CD4-positive, CD25-positive, alpha-beta regulatory T cell (primary cell): ENCODE results near the gene NLRP3. TPM values are rescaled to one million over a fixed set of nuclear protein-coding genes. Genes with fewer than 3 reads are reported as not detected.
A peak's percentile ranks its signal among the peaks of the same experiment; 100 is the strongest.

Source experiments
- ATAC-seq, 2 donors: fragments of 150-1000 bp; cut with Tn5 transposase; one replicate each; pipeline ENCODE4 v1.10.0; 2021; ENCODE audit warnings: low read depth in 2 of 2, moderate number of reproducible peaks in 2 of 2, moderate library complexity in 1 of 2
- DNase-seq, 3 donors: peaks; one replicate each; pipeline versions ENCODE4 v3.0.0 to v3.0.0-alpha.2; 2012 to 2022; ENCODE audit warnings: mixed read lengths in 1 of 3
- H3K27ac ChIP-seq: one replicate; pipeline ENCODE4 v1.7.0; 2013; ENCODE audit warnings: mild to moderate bottlenecking, low read length; ENCODE audit not compliant: insufficient read depth, poor library complexity, severe bottlenecking
- H3K27me3 ChIP-seq: one replicate; pipeline ENCODE4 v1.7.0; 2013; ENCODE audit warnings: low read length; ENCODE audit not compliant: control insufficient read depth, insufficient read depth
- H3K36me3 ChIP-seq: one replicate; pipeline ENCODE4 v1.7.0; 2013; ENCODE audit warnings: mild to moderate bottlenecking, low read length, moderate library complexity; ENCODE audit not compliant: control insufficient read depth, insufficient read depth
- H3K4me1 ChIP-seq: 2 replicates; pipeline ENCODE4 v1.7.0; 2013; ENCODE audit warnings: mild to moderate bottlenecking, low read length; ENCODE audit not compliant: insufficient read depth, control insufficient read depth, poor library complexity, severe bottlenecking
- H3K4me3 ChIP-seq: one replicate; pipeline ENCODE4 v1.7.0; 2013; ENCODE audit warnings: low read depth, mild to moderate bottlenecking, low read length, moderate library complexity
- H3K9me3 ChIP-seq, 2 experiments: 1 replicate in 1 of 2; 2 replicates in 1 of 2; pipeline ENCODE4 v1.7.0; 2013; ENCODE audit warnings: low read length in 2 of 2, mild to moderate bottlenecking in 1 of 2, moderate library complexity in 1 of 2; ENCODE audit not compliant: control insufficient read depth in 2 of 2
- H3K27ac Mint-ChIP-seq, 3 donors: one replicate each; pipeline ENCODE4 v1.8.0; 2020 to 2022; ENCODE audit warnings: mild to moderate bottlenecking in 3 of 3, mixed read lengths in 3 of 3, moderate library complexity in 2 of 3
- H3K27me3 Mint-ChIP-seq: one replicate; pipeline ENCODE4 v1.8.0; 2022; ENCODE audit warnings: mild to moderate bottlenecking, mixed read lengths
- H3K36me3 Mint-ChIP-seq: one replicate; pipeline ENCODE4 v1.8.0; 2020; ENCODE audit warnings: mixed read lengths
- H3K4me1 Mint-ChIP-seq, 4 donors: one replicate each; pipeline ENCODE4 v1.8.0; 2020 to 2022; ENCODE audit warnings: mixed read lengths in 4 of 4, mild to moderate bottlenecking in 1 of 4
- H3K4me3 Mint-ChIP-seq, 4 donors: one replicate each; pipeline ENCODE4 v1.8.0; 2020 to 2022; ENCODE audit warnings: mild to moderate bottlenecking in 4 of 4, mixed read lengths in 4 of 4, moderate library complexity in 3 of 4
- H3K9me3 Mint-ChIP-seq, 7 donors: one replicate each; pipeline ENCODE4 v1.8.0; 2020 to 2022; ENCODE audit warnings: mixed read lengths in 7 of 7, mild to moderate bottlenecking in 3 of 7, moderate library complexity in 2 of 7
- polyA plus RNA-seq, 4 donors: library from polyadenylated mRNA; unstranded; fragments of 300-500 nt; fragmentation: Illumina TruSeq; gene quantifications; one replicate each; pipeline ENCODE4 v1.2.3, GENCODE V29; 2021
- total RNA-seq: library from RNA; stranded (reverse); gene quantifications from one replicate; pipeline ENCODE4 v1.2.3, GENCODE V29; 2022

The NLRP3 gene
- total and polyA plus RNA-seq, 5 donors from 2014 or later, result 0.10 to 2.0 (median 0.34) TPM; not detected in 2

GRCh38 chr1:247452447-247453039, 36.6 kb downstream of the NLRP3 start:
- DNase-seq (no peak), ATAC-seq (no peak)
- no peak overlapping the region for H3K4me3 ChIP-seq
- no peaks in the 10 kb centered on the region for H3K36me3 ChIP-seq
- no peak overlapping the region for H3K27ac ChIP-seq
- Mint-ChIP-seq H3K9me3 (peaks cover 0 to 2% (median 0%) of the 10 kb centered on the region in 7 donors), H3K36me3 (no peaks in the 10 kb centered on the region), H3K4me3 (no peak overlapping the region), H3K27ac (no peak overlapping the region), H3K27me3 (no peaks in the 10 kb centered on the region), H3K4me1 (peaks cover 0 to 6% (median 0%) of the 10 kb centered on the region in 4 donors)
- peaks cover 4% of the 10 kb centered on the region for H3K4me1 ChIP-seq
- H3K27me3 ChIP-seq, result no peaks in the 10 kb centered on the region
- no peaks in the 10 kb centered on the region for H3K9me3 ChIP-seq

DNA sequence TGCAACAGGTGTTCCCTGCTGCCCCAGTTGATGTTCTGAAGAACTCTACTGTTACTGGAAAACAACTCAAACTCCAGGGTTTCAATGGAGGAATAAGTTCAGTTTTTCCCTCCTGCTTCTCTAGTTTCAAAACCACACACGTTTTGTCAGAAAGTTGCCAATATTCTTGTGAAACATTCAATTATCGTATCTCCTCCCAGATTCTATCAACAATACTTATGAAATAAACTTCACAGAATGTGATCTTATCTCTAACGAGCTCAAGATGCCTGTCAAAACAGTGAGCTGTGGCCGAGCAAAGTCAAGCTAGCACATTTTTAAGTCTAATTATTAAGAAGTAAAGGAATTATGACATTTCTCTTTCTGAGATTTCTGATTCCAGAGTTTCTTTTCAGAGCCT, 37.3 kb downstream of the NLRP3 start:
- H3K27me3 Mint-ChIP-seq, result no peaks in the 10 kb centered on the region
- H3K4me3 Mint-ChIP-seq, result no peak overlapping the region
- H3K36me3 ChIP-seq, result no peaks in the 10 kb centered on the region
- no peaks in the 10 kb centered on the region for H3K9me3 ChIP-seq
- H3K4me1 ChIP-seq, result peaks cover 4% of the 10 kb centered on the region
- ATAC-seq, result no peak
- no peaks in the 10 kb centered on the region for H3K36me3 Mint-ChIP-seq
- no peak overlapping the region for H3K27ac Mint-ChIP-seq
- no peak overlapping the region for H3K27ac ChIP-seq
- DNase-seq, result no peak
- peaks cover 0 to 6% (median 0%) of the 10 kb centered on the region in 4 donors for H3K4me1 Mint-ChIP-seq
- no peak overlapping the region for H3K4me3 ChIP-seq
- no peaks in the 10 kb centered on the region for H3K27me3 ChIP-seq
- peaks cover 0 to 2% (median 0%) of the 10 kb centered on the region in 7 donors for H3K9me3 Mint-ChIP-seq

DNA sequence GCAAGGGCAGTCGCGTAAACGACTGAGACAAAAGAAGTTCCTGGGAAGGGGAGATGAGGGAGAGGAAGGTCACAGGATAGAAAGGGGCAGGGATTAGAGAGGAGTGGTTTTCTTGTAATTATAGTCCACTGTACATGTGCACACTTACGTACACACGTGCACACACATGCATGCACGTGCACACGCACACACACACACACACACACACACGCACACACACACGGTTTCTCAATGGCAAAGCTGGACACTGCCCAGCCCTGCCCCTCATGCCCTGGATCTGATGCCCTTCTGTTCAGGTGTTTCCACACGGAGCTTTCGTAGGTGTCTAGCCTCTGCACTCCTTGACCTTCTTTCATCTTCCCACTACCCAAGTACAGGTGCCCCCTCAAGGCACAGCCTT, 38.0 kb downstream of the NLRP3 start:
- no peaks in the 10 kb centered on the region for H3K27me3 Mint-ChIP-seq
- H3K4me3 Mint-ChIP-seq, result peak overlapping the region in 1 of 4 donors; percentile 24
- H3K9me3 Mint-ChIP-seq, result peaks cover 0 to 2% (median 0%) of the 10 kb centered on the region in 7 donors
- ATAC-seq (no peak), DNase-seq (no peak)
- Histone ChIP-seq H3K27me3 (no peaks in the 10 kb centered on the region), H3K4me1 (peaks cover 4% of the 10 kb centered on the region), H3K9me3 (no peaks in the 10 kb centered on the region), H3K36me3 (no peaks in the 10 kb centered on the region), H3K4me3 (no peak overlapping the region), H3K27ac (no peak overlapping the region)
- H3K36me3 Mint-ChIP-seq, result no peaks in the 10 kb centered on the region
- H3K4me1 Mint-ChIP-seq, result peaks cover 0 to 6% (median 0%) of the 10 kb centered on the region in 4 donors
- no peak overlapping the region for H3K27ac Mint-ChIP-seq

- ATAC-seq (no peak), DNase-seq (no peak)
- Mint-ChIP-seq H3K9me3 (peaks cover 0 to 2% (median 0%) of the 10 kb centered on the region in 7 donors), H3K4me1 (peaks cover 0 to 6% (median 0%) of the 10 kb centered on the region in 4 donors), H3K4me3 (no peak overlapping the region), H3K36me3 (no peaks in the 10 kb centered on the region), H3K27me3 (no peaks in the 10 kb centered on the region), H3K27ac (no peak overlapping the region)
- Histone ChIP-seq H3K36me3 (no peaks in the 10 kb centered on the region), H3K9me3 (no peaks in the 10 kb centered on the region), H3K27me3 (no peaks in the 10 kb centered on the region), H3K4me3 (no peak overlapping the region), H3K27ac (no peak overlapping the region), H3K4me1 (peaks cover 4% of the 10 kb centered on the region)
Measured at GRCh38 chr1:247456021-247456420, 40.0 kb downstream of the NLRP3 start.

DNA sequence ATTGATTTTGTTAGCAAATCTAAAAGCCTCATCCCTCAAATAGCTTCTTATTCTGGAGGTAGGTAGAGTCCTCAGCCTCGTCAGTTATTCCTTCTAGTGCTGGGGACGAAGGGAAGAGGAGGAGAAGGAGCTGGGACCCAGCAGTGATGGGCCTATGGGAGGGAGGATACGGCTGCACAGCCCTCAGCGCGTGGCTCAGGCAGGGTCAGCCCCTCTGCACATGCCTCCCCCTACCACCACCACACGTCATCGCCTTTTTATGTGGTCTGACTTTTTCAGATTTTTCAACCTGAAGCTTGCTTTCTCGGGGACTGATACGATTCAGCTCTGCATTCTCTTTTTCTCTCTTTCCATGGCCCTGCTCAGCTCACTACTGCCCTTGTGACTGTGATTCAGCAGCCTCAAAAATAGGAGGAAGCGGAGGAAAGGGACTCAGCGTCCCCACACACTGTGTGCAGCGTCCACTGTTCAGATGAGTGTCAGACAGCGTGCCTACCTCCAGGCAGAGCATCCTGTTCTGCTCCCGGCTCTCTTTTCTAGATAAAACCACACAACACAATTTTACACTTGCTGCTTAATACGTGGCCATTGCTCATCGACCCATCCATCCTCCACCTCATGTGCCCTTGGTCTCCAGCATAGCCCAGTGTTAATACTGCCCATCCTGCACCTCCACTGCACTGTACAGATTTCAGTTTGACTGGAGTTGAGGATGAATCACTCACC, 41.1 kb downstream of the NLRP3 start:
- ATAC-seq (peak; percentile 28 to 53), DNase-seq (peak in 1 of 3 donors; percentile 4)
- peaks cover 0 to 2% (median 0%) of the 10 kb centered on the region in 7 donors for H3K9me3 Mint-ChIP-seq
- no peak overlapping the region for H3K4me3 Mint-ChIP-seq
- H3K27me3 Mint-ChIP-seq, result no peaks in the 10 kb centered on the region
- Histone ChIP-seq H3K9me3 (no peaks in the 10 kb centered on the region), H3K4me1 (peaks cover 4% of the 10 kb centered on the region), H3K36me3 (no peaks in the 10 kb centered on the region), H3K27ac (no peak overlapping the region), H3K27me3 (no peaks in the 10 kb centered on the region), H3K4me3 (no peak overlapping the region)
- H3K36me3 Mint-ChIP-seq, result no peaks in the 10 kb centered on the region
- H3K27ac Mint-ChIP-seq, result no peak overlapping the region
- peaks cover 0 to 6% (median 0%) of the 10 kb centered on the region in 4 donors for H3K4me1 Mint-ChIP-seq

DNA sequence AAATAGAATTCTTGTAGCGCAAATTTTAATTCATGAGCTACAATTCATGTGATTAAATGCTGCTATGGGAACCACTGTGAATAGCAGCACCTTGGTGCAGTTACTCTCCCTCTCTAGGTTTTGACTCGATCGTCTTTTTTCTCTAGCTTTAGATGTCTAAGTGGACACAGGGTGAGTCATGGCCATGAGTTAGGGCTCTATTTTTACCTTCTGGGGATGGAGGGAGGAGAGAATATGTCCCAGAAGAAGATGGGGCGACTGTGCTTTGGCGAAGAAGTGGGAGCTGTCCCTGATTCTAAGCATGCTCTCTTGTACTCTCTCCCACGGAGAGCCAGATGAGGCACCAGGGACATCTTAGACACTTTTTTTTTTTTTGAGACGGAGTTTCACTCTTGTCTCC, 43.5 kb downstream of the NLRP3 start:
- no peak for ATAC-seq
- DNase-seq, result no peak
- no peak overlapping the region for H3K27ac Mint-ChIP-seq
- Histone ChIP-seq H3K27me3 (no peaks in the 10 kb centered on the region), H3K27ac (no peak overlapping the region), H3K9me3 (no peaks in the 10 kb centered on the region), H3K4me3 (no peak overlapping the region), H3K4me1 (peaks cover 4% of the 10 kb centered on the region), H3K36me3 (no peaks in the 10 kb centered on the region)
- H3K4me3 Mint-ChIP-seq, result no peak overlapping the region
- H3K27me3 Mint-ChIP-seq, result no peaks in the 10 kb centered on the region
- H3K4me1 Mint-ChIP-seq, result peaks cover 0 to 6% (median 0%) of the 10 kb centered on the region in 4 donors
- H3K9me3 Mint-ChIP-seq, result peaks cover 0 to 6% (median 1%) of the 10 kb centered on the region in 7 donors
- H3K36me3 Mint-ChIP-seq, result no peaks in the 10 kb centered on the region

GRCh38 chr1:247465796-247466195, 49.8 kb downstream of the NLRP3 start:
- no peaks in the 10 kb centered on the region for H3K4me1 Mint-ChIP-seq

More at GRCh38 chr1:247465796-247466195, 49.8 kb downstream of the NLRP3 start:
- H3K27ac Mint-ChIP-seq, result no peak overlapping the region
- no peaks in the 10 kb centered on the region for H3K4me1 ChIP-seq
- DNase-seq, result no peak
- H3K36me3 ChIP-seq, result no peaks in the 10 kb centered on the region
- no peaks in the 10 kb centered on the region for H3K9me3 ChIP-seq
- no peak for ATAC-seq
- no peak overlapping the region for H3K4me3 Mint-ChIP-seq
- no peak overlapping the region for H3K27ac ChIP-seq
- H3K36me3 Mint-ChIP-seq, result no peaks in the 10 kb centered on the region
- no peaks in the 10 kb centered on the region for H3K27me3 Mint-ChIP-seq
- H3K27me3 ChIP-seq, result no peaks in the 10 kb centered on the region
- no peak overlapping the region for H3K4me3 ChIP-seq
- H3K9me3 Mint-ChIP-seq, result peaks cover 0 to 6% (median 1%) of the 10 kb centered on the region in 7 donors
